ENCODE measurements around the gene CD99. TPM values are rescaled to one million over a fixed set of nuclear protein-coding genes. Genes with fewer than 3 reads are reported as not detected.
A peak's percentile ranks its signal among the peaks of the same experiment; 100 is the strongest.

The CD99 gene
- total RNA-seq, 2 donors from 2014 or later = 234 to 282 TPM

GRCh38 chrX:2692221-2693112 is 1.4 kb downstream of the CD99 start:
- peak; percentile 78 for DNase-seq (ENCODE audit: low spot score)
- TF ChIP-seq CTCF (IDR thresholded peaks at IDR 0.05) = no peak
- no peaks in the 10 kb centered on the region for H3K9me3 ChIP-seq
- peak overlapping the region; percentile 74 to 85 for H3K4me3 ChIP-seq
- peaks cover 0 to 57% of the 10 kb centered on the region in 2 donors for H3K4me1 ChIP-seq
- H3K27me3 ChIP-seq = no peaks in the 10 kb centered on the region
- H3K27ac ChIP-seq = peak overlapping the region; percentile 88
- no peaks in the 10 kb centered on the region for H3K36me3 ChIP-seq

DNA sequence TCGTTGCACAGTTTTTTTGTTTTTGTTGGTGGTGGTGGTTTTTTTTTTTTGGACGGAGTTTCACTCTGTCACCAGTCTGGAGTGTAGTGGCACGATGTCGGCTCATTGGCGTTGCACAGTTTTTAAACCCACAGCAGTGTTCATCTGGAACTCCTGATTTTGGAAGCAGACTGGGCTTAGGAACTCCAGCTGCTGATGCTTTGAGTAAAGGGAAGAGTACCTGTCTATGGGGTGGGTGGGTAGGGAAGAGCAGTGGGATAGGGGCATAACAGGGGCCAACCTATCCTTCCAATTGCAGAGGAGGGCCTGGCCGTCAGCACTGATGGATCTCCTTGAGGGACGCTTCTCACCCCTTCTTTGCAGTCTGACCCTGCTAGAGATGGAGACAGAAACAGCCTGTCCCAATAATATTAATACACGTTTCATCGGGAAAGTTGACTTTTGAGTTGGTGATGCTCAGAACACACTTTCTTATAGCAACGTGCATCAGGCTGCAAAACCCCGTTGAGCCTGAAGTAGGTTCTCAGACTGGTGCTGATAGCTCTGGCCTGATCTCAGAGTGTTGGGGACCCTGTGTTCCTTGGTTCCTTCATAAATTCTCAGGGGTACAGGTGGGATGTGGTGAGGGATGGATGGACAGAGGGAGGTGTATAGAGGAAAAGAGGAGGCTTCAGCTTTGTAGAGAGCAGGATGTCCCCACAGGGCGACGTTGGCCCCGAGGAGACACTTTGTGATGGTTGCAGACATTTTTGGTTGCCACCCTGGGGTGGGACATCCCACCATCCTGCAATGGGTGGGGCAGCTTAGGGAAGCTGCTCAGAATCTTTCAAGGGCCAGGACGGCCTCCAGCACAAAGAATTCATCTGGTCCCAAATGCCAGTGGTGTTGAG is 2.3 kb downstream of the CD99 start:
- TF ChIP-seq CTCF (IDR thresholded peaks at IDR 0.05) = no peak
- DNase-seq (ENCODE audit: low spot score) = no peak
- H3K4me1 ChIP-seq = peaks cover 0 to 66% of the 10 kb centered on the region in 2 donors

DNA sequence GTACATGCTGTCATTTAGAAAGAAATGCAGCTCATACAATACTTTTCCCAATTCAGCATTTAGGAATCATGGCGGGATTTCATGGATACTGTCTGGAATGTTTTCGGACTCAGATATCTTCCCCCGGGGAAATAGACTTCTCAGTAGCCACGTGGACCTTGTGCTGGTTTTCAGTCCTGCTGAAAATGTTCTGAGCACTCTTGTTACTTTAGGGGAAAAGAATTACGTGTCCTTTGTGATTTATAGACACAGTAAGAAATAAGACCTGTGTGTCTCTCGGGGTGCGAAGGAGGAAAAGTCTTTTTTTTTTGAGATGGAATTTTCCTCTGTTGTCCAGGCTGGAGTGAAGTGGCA is 3.8 kb downstream of the CD99 start:
- Histone ChIP-seq H3K36me3 (peaks cover 4% of the 10 kb centered on the region), H3K4me1 (peaks cover 0 to 77% of the 10 kb centered on the region in 2 donors), H3K27me3 (no peaks in the 10 kb centered on the region), H3K27ac (peak overlapping the region; percentile 29 to 88), H3K9me3 (no peaks in the 10 kb centered on the region), H3K4me3 (no peak overlapping the region)
- DNase-seq (ENCODE audit: low spot score) = no peak
- no peak for TF ChIP-seq CTCF (IDR thresholded peaks at IDR 0.05)

More for the DNA sequence above, 2.3 kb downstream of the CD99 start:
- Histone ChIP-seq H3K9me3 (no peaks in the 10 kb centered on the region), H3K36me3 (peaks cover 2% of the 10 kb centered on the region), H3K27me3 (no peaks in the 10 kb centered on the region), H3K27ac (peak overlapping the region; percentile 88), H3K4me3 (peak overlapping the region; percentile 74 to 85)

GRCh38 chrX:2696698-2697215 is 5.7 kb downstream of the CD99 start:
- Histone ChIP-seq H3K27ac (peak overlapping the region; percentile 29 to 42), H3K4me1 (peaks cover 0 to 83% of the 10 kb centered on the region in 2 donors), H3K36me3 (peaks cover 4% of the 10 kb centered on the region), H3K4me3 (no peak overlapping the region), H3K9me3 (no peaks in the 10 kb centered on the region), H3K27me3 (no peaks in the 10 kb centered on the region)
- DNase-seq (ENCODE audit: low spot score) = no peak
- TF ChIP-seq CTCF (IDR thresholded peaks at IDR 0.05) = no peak

DNA sequence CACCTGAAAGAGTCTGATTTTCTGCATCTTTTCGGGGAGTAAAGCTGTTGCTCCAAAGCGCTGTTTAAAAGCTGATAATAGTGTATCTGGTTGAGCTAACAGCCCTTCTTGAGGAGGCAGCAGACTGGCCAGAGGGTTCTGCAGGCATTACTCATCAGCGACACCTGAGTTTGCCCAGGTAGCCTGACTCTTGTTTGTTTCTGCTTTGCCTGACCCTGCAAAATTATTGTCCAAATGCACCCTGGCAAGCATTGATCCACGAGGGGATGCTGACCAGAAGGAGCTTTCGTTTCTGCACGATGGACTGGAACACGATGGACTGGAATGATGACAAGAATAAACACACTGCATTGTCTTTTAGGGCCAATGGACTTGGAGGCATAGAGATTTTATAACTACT is 6.2 kb downstream of the CD99 start:
- Histone ChIP-seq H3K4me3 (no peak overlapping the region), H3K27me3 (no peaks in the 10 kb centered on the region), H3K27ac (peak overlapping the region; percentile 8 to 42), H3K36me3 (peaks cover 4% of the 10 kb centered on the region), H3K9me3 (no peaks in the 10 kb centered on the region), H3K4me1 (peaks cover 0 to 87% of the 10 kb centered on the region in 2 donors)
- no peak for TF ChIP-seq CTCF (IDR thresholded peaks at IDR 0.05)
- DNase-seq (ENCODE audit: low spot score) = no peak
